ENCODE measurements around the gene PDE2A.
A peak's percentile ranks its signal among the peaks of the same experiment; 100 is the strongest.

PDE2A gene

DNA sequence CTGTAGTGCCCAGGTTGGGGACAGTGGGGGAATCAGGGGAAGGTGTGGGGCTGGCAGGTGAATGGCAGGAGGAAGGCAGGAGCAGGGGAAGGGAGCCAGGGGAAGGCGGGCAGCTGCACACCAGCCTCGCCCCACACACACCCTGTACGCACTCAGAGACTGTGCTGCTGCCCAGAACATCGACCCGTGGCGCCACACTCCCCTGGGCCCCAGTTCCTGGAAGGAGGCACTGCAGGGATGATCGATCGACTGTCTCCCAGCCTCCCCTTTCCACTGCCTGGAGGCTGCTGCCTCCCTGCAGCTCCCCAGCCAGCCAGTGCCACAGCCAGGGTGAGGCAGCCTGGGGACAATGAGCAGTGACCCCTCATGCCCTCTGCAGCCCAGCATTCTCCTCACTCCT, 19.2 kb downstream of the PDE2A start:
- no peak for DNase-seq

DNA sequence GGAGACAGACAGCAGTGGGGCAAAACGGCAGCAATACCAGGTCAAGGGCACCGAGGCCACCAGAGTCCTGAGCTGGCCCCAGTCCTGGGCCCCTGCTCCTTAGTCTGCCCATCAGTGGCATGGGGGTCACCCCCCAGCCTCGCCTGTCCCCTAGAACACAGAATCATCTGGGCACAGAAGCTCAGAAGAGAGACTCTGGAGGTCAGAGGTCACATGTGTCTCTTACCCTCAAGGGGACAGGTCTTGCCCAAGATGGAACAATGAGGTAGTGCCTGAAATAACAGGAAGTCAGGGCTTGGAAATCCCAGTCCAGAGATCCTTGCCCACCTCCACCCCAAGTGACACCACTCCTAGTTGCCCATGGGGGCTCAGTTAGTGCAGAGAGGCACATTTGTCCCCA, 20.6 kb downstream of the PDE2A start:
- no peak for DNase-seq

GRCh38 chr11:72652873-72653630, 21.2 kb downstream of the PDE2A start:
- DNase-seq: no peak

DNA sequence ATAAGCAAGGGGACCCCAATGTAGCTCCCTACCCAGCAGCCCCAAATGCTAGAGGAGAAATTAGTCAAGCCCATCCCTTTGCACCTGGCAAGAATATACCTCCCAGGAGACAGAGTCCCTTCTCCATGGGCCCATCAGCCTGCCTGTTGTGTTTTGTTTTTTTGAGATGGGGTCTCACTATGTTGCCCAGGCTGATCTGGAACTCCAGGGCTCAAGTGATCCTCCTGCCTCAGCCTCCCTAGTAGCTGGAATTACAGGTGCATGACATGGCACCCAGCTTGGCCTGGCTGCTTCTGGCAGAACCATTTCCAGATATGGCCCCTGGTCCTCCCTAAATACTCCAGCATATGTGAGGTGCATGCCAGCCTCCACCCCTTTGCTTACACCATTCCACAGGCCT, 22.1 kb downstream of the PDE2A start:
- DNase-seq: no peak

GRCh38 chr11:72649215-72649976, 24.8 kb downstream of the PDE2A start:
- DNase-seq: no peak

DNA sequence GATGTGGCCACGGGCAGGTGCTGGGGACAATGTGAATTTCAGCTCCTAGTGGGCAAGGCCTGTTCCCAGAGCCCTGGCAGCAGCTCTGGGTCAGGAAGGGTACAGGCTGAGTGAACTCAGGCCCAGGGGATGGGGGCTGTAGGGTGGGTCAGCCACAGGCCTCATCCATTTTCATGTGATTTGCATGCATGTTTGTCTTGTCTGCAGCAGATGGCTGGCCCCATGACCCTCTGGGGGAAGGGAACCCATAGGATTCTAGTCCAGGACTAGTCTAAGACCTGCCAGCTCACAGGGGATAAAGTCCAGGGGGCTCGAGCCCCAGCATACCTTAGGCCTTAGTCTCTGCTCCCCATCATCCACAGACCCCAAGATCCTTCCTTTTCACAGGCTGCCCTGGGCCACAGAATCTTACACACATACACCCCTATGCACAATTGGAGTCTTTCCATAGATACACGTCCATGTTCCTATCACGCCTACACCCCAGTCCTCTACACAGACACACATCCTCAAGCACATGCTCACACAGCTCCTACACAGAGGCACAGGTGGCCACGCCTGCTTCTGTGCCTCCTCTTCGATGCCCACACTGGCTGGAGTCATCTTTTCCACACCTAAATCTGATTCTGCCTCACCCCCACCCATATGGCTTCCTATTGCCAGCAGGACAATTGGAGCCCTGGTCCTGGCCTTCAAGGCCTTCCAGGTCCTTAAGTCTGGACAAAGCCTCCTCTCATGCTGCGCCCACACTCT, 25.7 kb downstream of the PDE2A start:
- no peak for DNase-seq

GRCh38 chr11:72647882-72648281, 26.3 kb downstream of the PDE2A start:
- no peak for DNase-seq

DNA sequence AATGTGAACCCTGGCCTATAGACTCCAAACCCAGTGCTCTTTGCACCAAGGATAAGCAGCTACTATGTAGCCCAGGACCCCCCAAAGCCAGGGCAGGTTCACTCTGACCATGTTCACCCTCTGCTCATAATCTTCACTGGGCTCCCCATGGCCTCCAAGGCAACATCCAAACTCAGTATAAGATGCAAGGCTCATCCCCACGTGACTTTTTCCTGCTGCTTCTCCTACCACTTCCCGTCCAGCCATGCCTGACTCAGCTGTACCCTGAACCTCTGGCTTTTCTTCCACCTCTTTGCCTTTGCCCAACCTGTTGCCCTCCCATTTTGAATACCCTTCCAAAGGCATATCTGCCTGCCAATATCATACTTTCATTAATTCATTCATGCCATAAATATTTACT, 27.8 kb downstream of the PDE2A start:
- DNase-seq: no peak

DNA sequence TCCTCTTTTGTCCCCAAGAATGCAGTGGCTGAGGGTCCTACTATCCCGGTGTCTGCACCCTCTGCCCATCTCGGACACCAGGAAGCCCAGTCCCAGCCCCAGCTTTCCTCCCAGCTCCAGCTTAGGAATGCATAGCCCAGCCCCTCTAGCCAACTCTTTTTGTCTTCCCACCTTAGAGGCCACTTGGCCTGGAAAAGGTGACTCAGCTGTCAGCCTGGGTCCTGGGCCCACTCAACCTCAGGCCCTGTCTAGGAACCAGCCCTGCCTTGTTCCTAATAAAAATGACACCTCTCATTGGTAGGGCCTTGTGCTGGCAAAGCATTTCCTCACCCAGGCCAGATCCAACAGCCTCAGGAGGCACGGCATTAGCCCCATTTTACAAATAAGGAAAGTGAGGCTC, 28.2 kb downstream of the PDE2A start:
- no peak for DNase-seq

GRCh38 chr11:72643547-72643946, 30.7 kb downstream of the PDE2A start:
- no peak for DNase-seq

DNA sequence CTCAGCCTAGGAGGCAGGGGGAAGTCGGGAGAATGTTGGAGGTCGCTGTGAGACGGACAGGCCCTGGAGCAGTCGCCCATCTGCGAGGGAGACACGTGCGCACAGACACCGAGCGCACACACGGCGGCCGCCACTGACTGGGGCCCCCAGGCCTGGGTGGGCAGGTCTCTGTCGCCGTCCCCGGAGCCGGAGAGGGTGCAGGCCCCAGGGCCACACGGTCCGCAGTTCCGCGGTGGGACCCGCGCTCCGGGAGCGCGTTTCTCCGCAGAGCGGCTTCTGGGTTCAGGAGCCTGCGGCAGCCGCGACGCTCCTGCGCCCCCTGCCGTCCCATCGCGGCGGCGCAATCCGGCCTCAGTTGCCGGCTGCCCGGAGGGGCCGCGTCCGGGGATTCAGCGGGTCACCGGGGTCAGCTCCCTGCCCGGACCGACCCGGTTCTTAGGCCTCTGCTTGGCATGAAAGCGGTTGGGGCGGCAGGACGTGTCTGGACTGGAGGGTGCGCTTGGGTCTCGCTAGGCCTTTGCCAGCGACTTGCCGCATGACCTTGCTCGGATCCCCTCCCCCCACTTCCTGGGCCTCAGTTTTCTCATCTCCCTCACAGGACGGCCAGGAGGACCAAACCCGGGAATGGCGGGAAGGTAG, 31.2 kb downstream of the PDE2A start:
- DNase-seq: peak; percentile 58

DNA sequence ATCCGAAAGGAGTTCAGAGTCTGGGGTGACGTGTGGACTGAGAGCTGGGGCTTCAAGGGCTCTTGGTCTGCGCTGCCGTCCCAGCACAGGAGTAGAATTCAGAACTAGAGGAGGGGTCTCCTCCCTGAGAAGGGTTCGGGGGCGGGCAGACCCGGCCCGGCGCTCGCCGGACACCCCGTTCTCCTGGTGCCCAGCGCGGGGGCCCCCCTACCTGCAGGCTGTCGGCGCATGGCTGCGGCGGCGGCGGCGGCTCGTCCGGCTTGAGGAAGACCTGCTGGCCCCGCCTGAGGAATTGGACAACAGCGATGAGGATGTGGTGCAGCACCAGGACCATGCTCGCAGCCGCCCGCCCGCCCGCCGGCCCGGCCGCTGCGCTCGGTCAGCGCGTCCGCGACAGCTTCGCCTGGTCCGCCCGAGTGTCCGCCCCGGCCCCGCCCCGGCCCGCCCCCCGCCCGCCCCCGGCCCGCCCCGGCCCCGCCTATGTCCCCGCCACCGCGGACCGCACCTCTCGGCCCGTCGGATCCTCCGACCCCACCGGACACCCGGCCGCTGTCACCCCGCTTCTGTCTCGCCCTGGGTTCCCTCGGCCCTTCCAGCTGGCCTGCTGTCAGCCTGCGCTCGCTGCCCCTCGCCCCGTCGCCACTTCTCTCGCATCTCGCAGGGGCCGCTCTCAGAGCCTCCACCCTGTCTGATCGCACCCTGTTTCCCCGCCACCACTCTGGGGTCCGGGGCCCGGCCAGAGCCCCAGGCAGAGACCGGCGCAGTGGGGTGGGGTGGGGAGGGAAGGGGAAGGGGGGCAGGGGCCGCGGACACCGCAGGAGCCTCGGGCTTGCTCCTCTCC, 32.0 kb downstream of the PDE2A start:
- DNase-seq: no peak

DNA sequence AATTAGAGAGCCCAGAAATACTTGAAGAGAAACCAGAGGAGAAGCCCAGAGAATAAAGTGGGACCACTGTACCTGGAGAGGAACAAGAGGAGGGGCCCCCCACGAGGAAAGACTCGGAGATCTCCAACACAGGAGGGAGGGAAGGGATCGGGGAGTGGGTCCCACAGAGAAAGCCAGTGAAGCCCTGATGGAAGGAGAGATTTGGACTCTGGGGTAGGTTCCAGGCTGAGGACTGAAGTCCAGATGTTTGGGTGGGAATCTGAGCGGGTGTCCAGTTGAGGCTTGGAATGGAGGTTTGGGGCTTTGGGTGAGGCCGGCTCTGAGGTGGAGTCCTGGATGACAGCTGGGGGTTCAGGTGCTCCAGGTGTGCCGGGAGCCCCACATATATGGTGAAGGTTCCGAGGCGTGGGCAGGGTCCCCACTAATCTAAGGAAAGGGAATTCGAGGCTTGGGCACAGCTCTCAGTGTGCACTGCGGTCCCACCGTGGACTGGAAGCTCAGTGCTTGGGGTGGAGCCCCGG, 32.6 kb downstream of the PDE2A start:
- no peak for DNase-seq

GRCh38 chr11:72639502-72640375, 34.5 kb downstream of the PDE2A start:
- no peak for DNase-seq

DNA sequence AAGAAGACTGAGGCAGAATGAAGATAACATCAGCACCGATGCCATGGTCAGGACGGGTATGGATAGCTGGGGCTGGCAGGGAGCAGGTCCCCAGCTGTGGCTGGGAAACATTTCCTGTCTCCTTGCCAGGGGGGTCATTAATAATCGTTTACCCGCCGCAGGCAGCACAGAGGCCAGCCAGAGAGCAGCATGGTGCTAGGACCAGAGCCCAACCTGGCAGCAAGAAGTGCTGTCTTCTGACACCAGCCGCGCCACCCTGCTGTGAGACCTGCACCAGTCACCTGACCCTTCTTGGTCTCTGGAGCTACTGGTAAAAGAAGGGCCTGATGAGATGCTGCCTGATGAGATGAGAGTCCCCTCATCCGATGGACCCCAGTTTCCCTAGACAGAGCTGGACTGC, 36.3 kb downstream of the PDE2A start:
- no peak for DNase-seq

GRCh38 chr11:72637198-72637597, 37.0 kb downstream of the PDE2A start:
- DNase-seq: no peak

- DNase-seq: no peak
Observed at GRCh38 chr11:72636376-72636775, 37.8 kb downstream of the PDE2A start.

DNA sequence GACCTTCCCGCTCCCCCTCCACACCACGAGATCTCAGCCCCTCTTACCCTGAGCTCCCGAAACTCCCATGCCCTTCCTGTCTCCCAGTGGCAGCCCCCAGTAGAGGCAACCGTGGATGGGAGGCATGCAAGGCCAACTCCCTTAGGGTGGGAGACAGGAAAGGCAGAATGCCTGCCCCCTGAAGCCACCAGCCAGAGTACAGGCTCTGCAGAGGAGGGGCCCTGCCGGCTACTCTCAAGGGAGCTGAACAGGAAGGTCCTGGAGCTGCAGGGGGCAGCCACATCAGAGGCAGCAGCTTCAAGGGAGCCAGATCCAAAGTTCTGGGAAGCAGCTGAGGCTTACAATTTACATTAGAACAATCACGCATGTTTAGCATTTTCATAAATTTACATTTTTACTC, 38.3 kb downstream of the PDE2A start:
- no peak for DNase-seq

- DNase-seq: no peak
Observed at GRCh38 chr11:72635309-72635915, 38.8 kb downstream of the PDE2A start.

GRCh38 chr11:72634472-72635095, 39.6 kb downstream of the PDE2A start:
- DNase-seq: no peak

Measured in activated CD4-positive, alpha-beta T cell treated with anti-CD3 and anti-CD28 coated beads, Interleukin-2, amount 50 U/mL, for 16 hours (primary cell).